Measurements from ENCODE around the gene MRC2.

MRC2 gene, protein sequence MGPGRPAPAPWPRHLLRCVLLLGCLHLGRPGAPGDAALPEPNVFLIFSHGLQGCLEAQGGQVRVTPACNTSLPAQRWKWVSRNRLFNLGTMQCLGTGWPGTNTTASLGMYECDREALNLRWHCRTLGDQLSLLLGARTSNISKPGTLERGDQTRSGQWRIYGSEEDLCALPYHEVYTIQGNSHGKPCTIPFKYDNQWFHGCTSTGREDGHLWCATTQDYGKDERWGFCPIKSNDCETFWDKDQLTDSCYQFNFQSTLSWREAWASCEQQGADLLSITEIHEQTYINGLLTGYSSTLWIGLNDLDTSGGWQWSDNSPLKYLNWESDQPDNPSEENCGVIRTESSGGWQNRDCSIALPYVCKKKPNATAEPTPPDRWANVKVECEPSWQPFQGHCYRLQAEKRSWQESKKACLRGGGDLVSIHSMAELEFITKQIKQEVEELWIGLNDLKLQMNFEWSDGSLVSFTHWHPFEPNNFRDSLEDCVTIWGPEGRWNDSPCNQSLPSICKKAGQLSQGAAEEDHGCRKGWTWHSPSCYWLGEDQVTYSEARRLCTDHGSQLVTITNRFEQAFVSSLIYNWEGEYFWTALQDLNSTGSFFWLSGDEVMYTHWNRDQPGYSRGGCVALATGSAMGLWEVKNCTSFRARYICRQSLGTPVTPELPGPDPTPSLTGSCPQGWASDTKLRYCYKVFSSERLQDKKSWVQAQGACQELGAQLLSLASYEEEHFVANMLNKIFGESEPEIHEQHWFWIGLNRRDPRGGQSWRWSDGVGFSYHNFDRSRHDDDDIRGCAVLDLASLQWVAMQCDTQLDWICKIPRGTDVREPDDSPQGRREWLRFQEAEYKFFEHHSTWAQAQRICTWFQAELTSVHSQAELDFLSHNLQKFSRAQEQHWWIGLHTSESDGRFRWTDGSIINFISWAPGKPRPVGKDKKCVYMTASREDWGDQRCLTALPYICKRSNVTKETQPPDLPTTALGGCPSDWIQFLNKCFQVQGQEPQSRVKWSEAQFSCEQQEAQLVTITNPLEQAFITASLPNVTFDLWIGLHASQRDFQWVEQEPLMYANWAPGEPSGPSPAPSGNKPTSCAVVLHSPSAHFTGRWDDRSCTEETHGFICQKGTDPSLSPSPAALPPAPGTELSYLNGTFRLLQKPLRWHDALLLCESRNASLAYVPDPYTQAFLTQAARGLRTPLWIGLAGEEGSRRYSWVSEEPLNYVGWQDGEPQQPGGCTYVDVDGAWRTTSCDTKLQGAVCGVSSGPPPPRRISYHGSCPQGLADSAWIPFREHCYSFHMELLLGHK (N-terminal part only)

DNA sequence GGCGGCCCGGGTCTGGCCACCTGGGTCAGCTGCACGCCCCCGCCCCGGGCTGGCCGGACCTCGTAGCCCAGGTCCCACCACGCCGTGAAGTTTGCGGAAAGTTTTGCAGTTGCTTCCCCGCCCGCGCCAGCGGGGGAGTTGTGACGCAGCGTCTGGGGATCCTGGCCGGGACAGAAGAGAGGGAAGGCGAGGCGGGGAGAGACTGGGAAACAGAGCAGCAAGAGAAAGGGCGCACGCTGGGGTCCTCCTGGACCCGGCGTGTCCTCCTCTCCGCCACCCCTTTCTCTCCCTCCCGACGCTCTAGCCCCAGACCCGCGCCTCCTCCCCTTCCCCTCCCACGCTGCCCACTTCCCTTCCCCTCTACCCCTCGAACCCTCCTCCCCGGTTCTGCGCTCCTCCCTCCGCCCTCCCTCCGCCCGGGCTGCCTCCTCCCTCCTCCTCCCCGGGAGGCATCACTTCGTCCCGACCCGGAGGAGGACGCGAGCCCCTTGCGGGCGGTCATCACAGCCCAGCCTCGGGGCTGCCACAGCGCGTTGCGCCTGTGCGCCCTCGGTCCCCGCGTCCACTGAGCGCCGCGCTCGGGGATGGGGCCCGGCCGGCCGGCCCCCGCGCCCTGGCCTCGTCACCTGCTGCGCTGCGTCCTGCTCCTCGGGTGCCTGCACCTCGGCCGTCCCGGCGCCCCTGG is at the start of gene MRC2:
Gene MRC2 (plus strand): TSS at position 452 of the 685 bp plus-strand sequence. CDS start 133 bp downstream, at position 585.
- TF ChIP-seq CTCF (conservative IDR thresholded peaks at IDR 0.05; ENCODE audit: control insufficient read depth, insufficient read depth, low read depth, low read length) = no peak
- peak within 1 kb of the TSS; percentile 81 for H3K4me3 ChIP-seq (ENCODE audit: control insufficient read depth, low read depth, low read length)
- DNase-seq (ENCODE audit: low read depth) = peak; percentile 85

DNA sequence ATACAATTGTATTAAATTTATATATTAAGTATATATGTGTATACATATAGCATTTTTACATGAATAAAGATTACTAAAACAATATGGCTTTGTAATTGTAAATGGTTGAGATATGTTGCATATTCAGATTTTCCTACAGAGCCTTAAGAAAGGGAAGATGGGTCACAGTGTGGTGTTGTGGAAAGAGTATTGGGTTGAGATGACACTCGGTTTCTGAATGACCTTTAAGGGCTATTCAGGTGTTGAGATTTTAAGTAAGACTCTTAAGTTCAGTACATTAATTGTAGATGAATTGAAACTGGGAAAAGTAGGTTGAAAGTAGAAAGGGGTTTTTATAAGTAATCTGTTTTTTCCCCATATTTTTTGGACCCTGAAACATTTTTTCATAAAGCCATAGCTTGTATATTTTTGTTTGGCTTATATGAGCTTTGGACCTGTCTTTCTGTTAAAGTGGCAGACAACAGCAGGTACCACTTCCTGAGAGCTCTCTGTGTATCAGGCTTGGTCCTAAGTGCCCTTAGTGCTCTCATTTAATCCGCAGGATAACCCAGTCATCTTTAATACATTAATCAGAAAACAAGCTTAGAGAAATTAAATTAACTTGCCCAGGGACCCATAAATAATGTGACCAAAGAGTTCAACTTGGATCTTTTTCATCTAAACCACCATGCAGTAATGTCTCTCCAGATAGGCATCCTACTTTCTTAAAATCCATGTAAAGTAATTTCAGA is 48.5 kb upstream of the MRC2 start:
- DNase-seq (ENCODE audit: low read depth) = no peak
- TF ChIP-seq CTCF (conservative IDR thresholded peaks at IDR 0.05; ENCODE audit: control insufficient read depth, insufficient read depth, low read depth, low read length) = no peak

GRCh38 chr17:62580947-62581346 is 46.5 kb upstream of the MRC2 start:
- no peak for DNase-seq (ENCODE audit: low read depth)
- TF ChIP-seq CTCF (conservative IDR thresholded peaks at IDR 0.05; ENCODE audit: control insufficient read depth, insufficient read depth, low read depth, low read length) = no peak
- no peak overlapping the region for H3K4me3 ChIP-seq (ENCODE audit: control insufficient read depth, low read depth, low read length)

More for the DNA sequence above, 48.5 kb upstream of the MRC2 start:
- no peak overlapping the region for H3K4me3 ChIP-seq (ENCODE audit: control insufficient read depth, low read depth, low read length)

- no peak for TF ChIP-seq CTCF (conservative IDR thresholded peaks at IDR 0.05; ENCODE audit: control insufficient read depth, insufficient read depth, low read depth, low read length)
- DNase-seq (ENCODE audit: low read depth) = peak; percentile 47
- no peak overlapping the region for H3K4me3 ChIP-seq (ENCODE audit: control insufficient read depth, low read depth, low read length)
Observed at GRCh38 chr17:62581764-62582163, 45.7 kb upstream of the MRC2 start.

- no peak for TF ChIP-seq CTCF (conservative IDR thresholded peaks at IDR 0.05; ENCODE audit: control insufficient read depth, insufficient read depth, low read depth, low read length)
- no peak overlapping the region for H3K4me3 ChIP-seq (ENCODE audit: control insufficient read depth, low read depth, low read length)
- peak; percentile 43 for DNase-seq (ENCODE audit: low read depth)
Observed at GRCh38 chr17:62587554-62587953, 39.9 kb upstream of the MRC2 start.

All from fibroblast of mammary gland (primary cell).